Prostate gland (tissue), 2 donors: ENCODE data around the gene DZANK1. TPM values are rescaled to one million over a fixed set of nuclear protein-coding genes. Genes with fewer than 3 reads are reported as not detected.

Experiments
- DNase-seq: peaks from one replicate; pipeline ENCODE4 v3.0.0-alpha.2; 2019; ENCODE audit warnings: low spot score
- H3K27ac ChIP-seq, 2 donors: fragments of 200-600 bp; sonication (generic); 2 replicates each; pipeline ENCODE4 v1.5.1; 2017 to 2019
- H3K27me3 ChIP-seq: fragments of 200-600 bp; sonication (generic); replicated peaks from 2 replicates; pipeline ENCODE4 v1.5.1; 2019; ENCODE audit not compliant: insufficient read depth
- H3K36me3 ChIP-seq, 2 donors: fragments of 200-600 bp; sonication (generic); 1 replicate in 1 of 2; 2 replicates in 1 of 2; pipeline versions ENCODE4 v1.5.1 to v1.8.1; 2017 to 2019
- H3K4me1 ChIP-seq: fragments of 200-600 bp; sonication (generic); replicated peaks from 2 replicates; pipeline ENCODE4 v1.5.1; 2019
- H3K4me3 ChIP-seq, 2 donors: fragments of 200-600 bp; sonication (generic); 2 replicates each; pipeline ENCODE4 v1.5.1; 2017 to 2019
- H3K9me3 ChIP-seq: fragments of 200-600 bp; sonication (generic); 2 replicates; pipeline ENCODE4 v1.5.1; 2017
- POLR2A ChIP-seq: fragments of 450-650 bp; IDR thresholded peaks from one replicate; pipeline ENCODE4 v1.6.1; 2016; ENCODE audit warnings: antibody characterized with exemption, mild to moderate bottlenecking
- POLR2AphosphoS5 ChIP-seq: sonication (generic); formaldehyde crosslinking; IDR thresholded peaks from one replicate; pipeline ENCODE4 v1.6.1; 2017; ENCODE audit warnings: antibody characterized with exemption
- WGBS: methylation state at CpG from one replicate; pipeline ENCODE4 v1.1.5; 2018; 5-methylcytosine and 5-hydroxymethylcytosine counted together
- intact Hi-C: fragments of 100-400 bp; cut with DNase I; formaldehyde crosslinking; loops from one replicate; pipeline ENCODE4 v1.14.2; 2022
- total RNA-seq, 2 donors: library from RNA; depleted of rRNA; stranded (reverse); fragments of >200 nt; gene quantifications; one replicate each; pipeline ENCODE4 v1.1.0, GENCODE V29; 2016
- TF ChIP-seq, protein P1 (sequence below), 4 experiments: fragments of 200-600 bp in 2 of 4; fragments of 450-650 bp in 2 of 4; sonication (generic) in 2 of 4; IDR thresholded peaks; 1 replicate in 3 of 4; 2 replicates in 1 of 4; pipeline ENCODE4 v1.5.1; 2016 to 2019; ENCODE audit warnings: antibody characterized with exemption in 4 of 4, mild to moderate bottlenecking in 2 of 4, moderate library complexity in 2 of 4

The DZANK1 gene
- total RNA-seq, 2 donors from 2014 or later: 2.0 to 7.1 TPM

DNA sequence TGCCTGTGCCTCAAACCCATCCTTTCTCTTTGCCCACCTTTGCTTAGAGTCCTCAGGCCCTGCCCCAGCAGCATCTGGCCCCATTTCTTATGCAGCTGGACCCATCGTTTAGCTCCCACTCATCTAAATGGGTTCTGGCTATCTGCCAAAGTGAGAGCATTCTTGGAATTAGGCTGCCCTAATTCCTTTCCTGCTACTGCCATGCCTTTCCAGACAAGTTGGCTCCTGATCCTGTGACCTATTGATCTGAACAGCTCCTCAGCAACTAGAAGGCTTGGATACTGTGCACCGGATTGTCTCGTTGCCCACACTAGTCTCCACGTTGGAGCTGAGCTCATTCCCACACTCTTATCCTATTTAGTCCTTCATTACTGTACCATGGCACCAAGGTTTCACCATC, 22.9 kb downstream of the DZANK1 start:
- WGBS: 45% methylated on average over 4 of the region's 4 CpGs
- TF ChIP-seq, protein P1, sequence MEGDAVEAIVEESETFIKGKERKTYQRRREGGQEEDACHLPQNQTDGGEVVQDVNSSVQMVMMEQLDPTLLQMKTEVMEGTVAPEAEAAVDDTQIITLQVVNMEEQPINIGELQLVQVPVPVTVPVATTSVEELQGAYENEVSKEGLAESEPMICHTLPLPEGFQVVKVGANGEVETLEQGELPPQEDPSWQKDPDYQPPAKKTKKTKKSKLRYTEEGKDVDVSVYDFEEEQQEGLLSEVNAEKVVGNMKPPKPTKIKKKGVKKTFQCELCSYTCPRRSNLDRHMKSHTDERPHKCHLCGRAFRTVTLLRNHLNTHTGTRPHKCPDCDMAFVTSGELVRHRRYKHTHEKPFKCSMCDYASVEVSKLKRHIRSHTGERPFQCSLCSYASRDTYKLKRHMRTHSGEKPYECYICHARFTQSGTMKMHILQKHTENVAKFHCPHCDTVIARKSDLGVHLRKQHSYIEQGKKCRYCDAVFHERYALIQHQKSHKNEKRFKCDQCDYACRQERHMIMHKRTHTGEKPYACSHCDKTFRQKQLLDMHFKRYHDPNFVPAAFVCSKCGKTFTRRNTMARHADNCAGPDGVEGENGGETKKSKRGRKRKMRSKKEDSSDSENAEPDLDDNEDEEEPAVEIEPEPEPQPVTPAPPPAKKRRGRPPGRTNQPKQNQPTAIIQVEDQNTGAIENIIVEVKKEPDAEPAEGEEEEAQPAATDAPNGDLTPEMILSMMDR (IDR thresholded peaks at IDR 0.05): no peak
- no peak for TF ChIP-seq POLR2A
- no peak for TF ChIP-seq POLR2AphosphoS5
- Histone ChIP-seq H3K36me3 (no peaks in the 10 kb centered on the region), H3K9me3 (no peaks in the 10 kb centered on the region), H3K27me3 (no peaks in the 10 kb centered on the region), H3K4me3 (no peak overlapping the region), H3K4me1 (no peaks in the 10 kb centered on the region), H3K27ac (no peak overlapping the region)
- intact Hi-C loops: no loop called here
- DNase-seq: no peak

DNA sequence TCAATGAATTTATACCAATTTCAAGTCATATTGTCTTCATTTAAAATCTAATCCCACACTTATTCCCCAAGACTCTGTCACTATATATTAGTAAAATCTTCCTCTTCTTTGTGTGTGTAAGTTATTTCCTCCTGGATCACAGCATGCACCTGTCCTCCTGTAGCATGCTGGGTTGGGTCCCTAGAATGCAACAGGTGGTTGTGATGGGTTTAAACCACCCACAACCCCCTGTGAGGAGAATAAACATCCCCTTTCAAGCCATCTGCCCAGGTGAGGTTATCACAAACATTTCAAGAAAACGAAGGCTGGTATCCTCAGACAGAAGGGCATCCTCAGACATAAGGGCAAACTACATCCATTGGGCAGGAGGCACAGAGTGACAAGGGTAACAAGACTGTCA, 26.4 kb downstream of the DZANK1 start:
- H3K4me3 ChIP-seq: no peak overlapping the region
- no peaks in the 10 kb centered on the region for H3K27me3 ChIP-seq
- intact Hi-C loops: no loop called here

DNA sequence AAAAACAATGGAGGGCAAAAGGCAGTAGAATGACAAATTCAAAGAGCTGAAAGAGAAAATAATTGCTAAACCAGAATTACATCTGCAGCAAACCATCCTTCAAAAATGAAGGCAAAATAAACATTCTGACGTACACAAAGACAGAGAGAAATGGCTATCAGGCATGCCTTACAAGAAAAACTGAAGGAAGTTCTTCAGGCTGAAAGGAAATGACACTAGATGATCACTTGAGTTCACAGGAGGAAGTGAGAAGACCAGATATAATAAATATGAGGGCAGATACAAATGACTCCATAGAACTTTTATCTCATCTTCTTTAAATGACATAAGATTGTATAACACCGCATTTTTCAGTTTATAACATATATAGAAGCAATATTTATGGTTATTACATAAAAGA, 30.0 kb downstream of the DZANK1 start:
- Histone ChIP-seq H3K4me1 (no peaks in the 10 kb centered on the region), H3K36me3 (no peaks in the 10 kb centered on the region), H3K27ac (no peak overlapping the region), H3K27me3 (no peaks in the 10 kb centered on the region), H3K9me3 (no peaks in the 10 kb centered on the region), H3K4me3 (no peak overlapping the region)
- DNase-seq: no peak
- TF ChIP-seq POLR2AphosphoS5 (no peak), POLR2A (no peak)
- TF ChIP-seq, protein P1 (IDR thresholded peaks at IDR 0.05): no peak
- 81% methylated on average over 2 of the region's 2 CpGs for WGBS
- intact Hi-C loops: no loop called here

More for the DNA sequence above, 26.4 kb downstream of the DZANK1 start:
- Histone ChIP-seq H3K36me3 (no peaks in the 10 kb centered on the region), H3K9me3 (no peaks in the 10 kb centered on the region), H3K4me1 (no peaks in the 10 kb centered on the region), H3K27ac (no peak overlapping the region)
- WGBS: 37% methylated on average over 1 of the region's 1 CpG
- TF ChIP-seq, protein P1 (IDR thresholded peaks at IDR 0.05): no peak
- TF ChIP-seq POLR2AphosphoS5 (no peak), POLR2A (no peak)
- DNase-seq: no peak

DNA sequence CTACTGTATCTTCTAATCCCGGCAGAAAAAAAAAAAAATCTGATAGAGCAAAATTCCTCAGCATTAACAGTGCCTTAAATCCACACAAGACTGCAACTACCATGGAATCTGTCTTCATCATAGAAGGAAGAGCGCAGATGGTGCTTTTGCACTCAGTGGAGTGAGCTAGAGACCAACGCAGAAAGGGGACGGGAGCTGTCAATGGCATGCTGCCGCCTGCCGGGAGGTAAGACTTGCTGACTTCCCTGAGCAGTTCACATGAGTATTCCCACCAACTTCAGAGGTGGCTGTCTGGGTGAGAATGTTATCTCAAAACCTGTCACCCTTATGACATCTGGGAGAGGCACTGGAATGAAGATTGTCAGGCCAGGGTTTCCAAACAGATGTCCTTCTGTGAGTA, 35.6 kb downstream of the DZANK1 start:
- DNase-seq: no peak
- 74% methylated on average over 6 of the region's 6 CpGs for WGBS
- no peak overlapping the region for H3K27ac ChIP-seq
- H3K4me1 ChIP-seq: no peaks in the 10 kb centered on the region
- TF ChIP-seq, protein P1 (IDR thresholded peaks at IDR 0.05): no peak
- TF ChIP-seq POLR2A: no peak
- TF ChIP-seq POLR2AphosphoS5: no peak
- H3K36me3 ChIP-seq: no peaks in the 10 kb centered on the region
- H3K4me3 ChIP-seq: no peak overlapping the region
- no peaks in the 10 kb centered on the region for H3K9me3 ChIP-seq
- intact Hi-C loops: no loop called here
- no peaks in the 10 kb centered on the region for H3K27me3 ChIP-seq

DNA sequence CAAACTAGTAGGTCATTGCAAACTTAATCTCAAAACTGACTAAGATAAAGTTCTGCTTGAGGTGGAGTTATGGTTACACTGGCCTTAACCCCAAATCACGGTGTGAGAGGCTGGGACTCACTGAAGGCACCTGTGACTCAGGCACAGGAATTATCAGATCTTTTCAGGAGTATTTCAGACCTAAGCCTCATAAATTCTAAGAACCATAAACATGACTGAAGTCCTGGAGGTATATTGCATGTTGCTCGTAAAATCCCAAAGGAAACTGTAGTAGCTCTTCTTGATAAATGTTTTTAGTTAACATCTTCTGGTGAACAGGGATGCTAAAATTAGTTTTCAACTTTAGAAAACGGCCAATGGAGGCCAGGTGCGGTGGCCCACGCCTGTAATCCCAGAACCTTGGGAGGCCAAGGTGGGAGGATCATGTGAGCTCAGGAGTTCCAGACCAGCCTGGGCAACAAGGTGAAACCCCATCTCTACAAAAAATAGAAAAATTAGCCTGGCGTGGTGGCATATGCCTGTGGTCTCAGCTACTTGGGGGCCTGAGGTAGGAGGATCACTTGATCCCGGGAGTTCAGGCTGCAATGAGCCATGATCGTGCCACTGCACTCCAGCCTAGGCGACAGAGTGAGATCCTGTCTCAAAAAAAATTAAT, 36.5 kb downstream of the DZANK1 start:
- TF ChIP-seq, protein P1 (IDR thresholded peaks at IDR 0.05): no peak
- TF ChIP-seq POLR2AphosphoS5: no peak
- TF ChIP-seq POLR2A: no peak
- Histone ChIP-seq H3K36me3 (no peaks in the 10 kb centered on the region), H3K27ac (no peak overlapping the region), H3K27me3 (no peaks in the 10 kb centered on the region), H3K4me3 (no peak overlapping the region), H3K4me1 (no peaks in the 10 kb centered on the region), H3K9me3 (no peaks in the 10 kb centered on the region)
- intact Hi-C loops: no loop called here
- no peak for DNase-seq
- WGBS: 84% methylated on average over 9 of the region's 9 CpGs
